Activated CD8-positive, alpha-beta memory T cell treated with anti-CD3 and anti-CD28 coated beads for 48 hours (primary cell): Measurements from ENCODE around the gene CEP131.

ENCODE experiments used
- DNase-seq, 3 experiments: peaks; one replicate each; pipeline ENCODE4 v3.0.0-alpha.2; 2020; ENCODE audit warnings: low read depth in 2 of 3, low spot score in 2 of 3

The CEP131 gene

GRCh38 chr17:81239714-81240555 is 17.2 kb upstream of the CEP131 start:
- no peak for DNase-seq

- peak; percentile 65 to 87 (median 72) for DNase-seq
These were observed 16.3 kb upstream of the CEP131 start, which contains the start of the genes NDUFAF8 and TEPSIN for GRCh38 chr17:81238815-81239713. Gene NDUFAF8, plus strand, starts transcription at chr17:81239318. Its CDS starts 46 bp downstream, at chr17:81239364. Gene TEPSIN, minus strand, starts transcription at chr17:81239055. Its CDS starts 22 bp downstream, at chr17:81239033.

- DNase-seq = no peak
These were observed 15.7 kb upstream of the CEP131 start for GRCh38 chr17:81238490-81238814.

- DNase-seq = no peak
These were observed 15.1 kb upstream of the CEP131 start for GRCh38 chr17:81237591-81238489.

GRCh38 chr17:81236784-81237183 is 14.0 kb upstream of the CEP131 start:
- no peak for DNase-seq

GRCh38 chr17:81235822-81236740 is 13.3 kb upstream of the CEP131 start:
- DNase-seq = no peak

GRCh38 chr17:81234940-81235821 is 12.4 kb upstream of the CEP131 start:
- no peak for DNase-seq

- DNase-seq = no peak
These were observed 11.7 kb upstream of the CEP131 start for GRCh38 chr17:81234506-81234855.

GRCh38 chr17:81233811-81234505 is 11.2 kb upstream of the CEP131 start:
- no peak for DNase-seq

GRCh38 chr17:81233316-81233715 is 10.6 kb upstream of the CEP131 start:
- DNase-seq = no peak

- no peak for DNase-seq
These were observed 10.0 kb upstream of the CEP131 start for GRCh38 chr17:81232616-81233241.

- DNase-seq = no peak
These were observed 9.2 kb upstream of the CEP131 start for GRCh38 chr17:81231766-81232581.

- no peak for DNase-seq
These were observed 8.4 kb upstream of the CEP131 start for GRCh38 chr17:81231121-81231645.

GRCh38 chr17:81230043-81230820 is 7.5 kb upstream of the CEP131 start:
- no peak for DNase-seq

- no peak for DNase-seq
These were observed 6.8 kb upstream of the CEP131 start for GRCh38 chr17:81229666-81229920.
